Fibroblast of lung (primary cell): ENCODE data around the gene PDE10A. TPM values are rescaled to one million over a fixed set of nuclear protein-coding genes. Genes with fewer than 3 reads are reported as not detected.

ENCODE experiments used
- DNase-seq, 2 donors: peaks; one replicate each; pipeline versions ENCODE4 v3.0.0 to v3.0.0-alpha.2; 2010; ENCODE audit warnings: low read depth in 2 of 2
- H2AFZ ChIP-seq: 2 replicates; pipeline ENCODE4 v1.5.1; 2012; ENCODE audit warnings: low read length, control low read depth, inconsistent platforms
- H3K27ac ChIP-seq: 2 replicates; pipeline ENCODE4 v1.5.1; 2011; ENCODE audit warnings: low read length, control low read depth; ENCODE audit not compliant: insufficient read depth
- H3K27me3 ChIP-seq: 2 replicates; pipeline ENCODE4 v1.5.1; 2011; ENCODE audit warnings: mild to moderate bottlenecking, low read length; ENCODE audit not compliant: control insufficient read depth, insufficient read depth
- H3K36me3 ChIP-seq: 2 replicates; pipeline ENCODE4 v1.5.1; 2011; ENCODE audit warnings: low read length; ENCODE audit not compliant: control insufficient read depth, insufficient read depth
- H3K4me1 ChIP-seq: 2 replicates; pipeline ENCODE4 v1.5.1; 2011; ENCODE audit warnings: low read length; ENCODE audit not compliant: control insufficient read depth, insufficient read depth; ENCODE audit errors: extremely low read depth
- H3K4me2 ChIP-seq: 2 replicates; pipeline ENCODE4 v1.5.1; 2011; ENCODE audit warnings: low read length, control low read depth; ENCODE audit not compliant: insufficient read depth; ENCODE audit errors: extremely low read depth
- H3K4me3 ChIP-seq, 4 experiments: fragments of 200-600 bp in 1 of 4; sonication (generic) in 1 of 4; replicated peaks in 1 of 4; 2 replicates each; pipeline ENCODE4 v1.5.1; 2011 to 2016; ENCODE audit warnings: low read length in 4 of 4, low read depth in 3 of 4, mild to moderate bottlenecking in 3 of 4, control low read depth in 2 of 4, inconsistent platforms in 1 of 4, mixed read lengths in 1 of 4; ENCODE audit not compliant: insufficient read depth in 1 of 4; ENCODE audit errors: control extremely low read depth in 1 of 4
- H3K79me2 ChIP-seq: 2 replicates; pipeline ENCODE4 v1.5.1; 2012; ENCODE audit warnings: mild to moderate bottlenecking, low read length, inconsistent platforms; ENCODE audit not compliant: control insufficient read depth, insufficient read depth
- H3K9ac ChIP-seq: 2 replicates; pipeline ENCODE4 v1.5.1; 2011; ENCODE audit warnings: mild to moderate bottlenecking, low read length, control low read depth; ENCODE audit not compliant: insufficient read depth
- H3K9me3 ChIP-seq: 2 replicates; pipeline ENCODE4 v1.5.1; 2012; ENCODE audit warnings: low read depth, low read length; ENCODE audit not compliant: control insufficient read depth, insufficient read depth
- H4K20me1 ChIP-seq: 2 replicates; pipeline ENCODE4 v1.5.1; 2011; ENCODE audit warnings: low read length; ENCODE audit not compliant: control insufficient read depth, insufficient read depth; ENCODE audit errors: extremely low read depth
- CTCF ChIP-seq, 2 donors: IDR thresholded peaks in 1 of 2; conservative IDR thresholded peaks in 1 of 2; 1 replicate in 1 of 2; 2 replicates in 1 of 2; pipeline ENCODE4 v1.5.1; 2011 to 2012; ENCODE audit warnings: low read length in 2 of 2, control low read depth in 1 of 2, inconsistent platforms in 1 of 2, low read depth in 1 of 2, mild to moderate bottlenecking in 1 of 2
- EZH2 ChIP-seq: IDR thresholded peaks from 2 replicates; pipeline ENCODE4 v1.5.1; 2012; ENCODE audit warnings: low read length, control low read depth, mild to moderate bottlenecking; ENCODE audit errors: missing control alignments
- polyA plus RNA-seq, 2 donors: library from polyadenylated mRNA; depleted of rRNA in 1 of 2; stranded (reverse) in 1 of 2; unstranded in 1 of 2; fragments of >200 nt; gene quantifications; 2 replicates each; pipeline ENCODE4 v1.2.1, GENCODE V29; 2011 to 2012; ENCODE audit warnings: missing spikeins in 1 of 2
- total RNA-seq: library from RNA; depleted of rRNA; stranded (reverse); fragments of >200 nt; gene quantifications from 2 replicates; pipeline ENCODE4 v1.2.1, GENCODE V29; 2014

PDE10A gene
- total and polyA plus RNA-seq, 2 donors (not counting 1 experiment from before 2014, with no cell fraction given) = under 0.01 to 0.19 TPM

- no peak for DNase-seq
- Histone ChIP-seq H3K36me3 (no peaks in the 10 kb centered on the region), H3K4me3 (no peak overlapping the region), H3K27me3 (no peaks in the 10 kb centered on the region), H3K9me3 (no peaks in the 10 kb centered on the region), H3K4me1 (no peaks in the 10 kb centered on the region), H2AFZ (no peak overlapping the region), H4K20me1 (no peaks in the 10 kb centered on the region), H3K4me2 (no peak overlapping the region), H3K27ac (no peak overlapping the region), H3K9ac (no peak overlapping the region), H3K79me2 (no peaks in the 10 kb centered on the region)
- no peak for TF ChIP-seq EZH2
- no peak for TF ChIP-seq CTCF (conservative IDR thresholded peaks at IDR 0.05 in 1 of 2, IDR thresholded peaks at IDR 0.05 in 1 of 2; ENCODE audit: low read depth in 1 of 2, low read length in 2 of 2)
These were observed 215.9 kb downstream of the PDE10A start for GRCh38 chr6:165447141-165447540.

- DNase-seq = no peak
- H3K79me2 ChIP-seq = no peaks in the 10 kb centered on the region
- H3K9me3 ChIP-seq = no peaks in the 10 kb centered on the region
- H3K4me1 ChIP-seq = no peaks in the 10 kb centered on the region
- TF ChIP-seq EZH2 = no peak
- TF ChIP-seq CTCF (conservative IDR thresholded peaks at IDR 0.05 in 1 of 2, IDR thresholded peaks at IDR 0.05 in 1 of 2; ENCODE audit: low read depth in 1 of 2, low read length in 2 of 2) = no peak
- no peak overlapping the region for H3K27ac ChIP-seq
- no peak overlapping the region for H3K9ac ChIP-seq
- H3K4me2 ChIP-seq = no peak overlapping the region
- no peaks in the 10 kb centered on the region for H4K20me1 ChIP-seq
- H3K27me3 ChIP-seq = no peaks in the 10 kb centered on the region
- H2AFZ ChIP-seq = no peak overlapping the region
- no peak overlapping the region for H3K4me3 ChIP-seq
- H3K36me3 ChIP-seq = no peaks in the 10 kb centered on the region
These were observed 216.7 kb downstream of the PDE10A start for GRCh38 chr6:165446331-165446730.

GRCh38 chr6:165443462-165443861 is 219.6 kb downstream of the PDE10A start:
- Histone ChIP-seq H3K27ac (no peak overlapping the region), H3K27me3 (no peaks in the 10 kb centered on the region), H3K4me2 (no peak overlapping the region), H3K4me1 (no peaks in the 10 kb centered on the region), H3K79me2 (no peaks in the 10 kb centered on the region), H3K4me3 (no peak overlapping the region), H3K36me3 (no peaks in the 10 kb centered on the region), H4K20me1 (no peaks in the 10 kb centered on the region), H2AFZ (no peak overlapping the region), H3K9ac (no peak overlapping the region), H3K9me3 (no peaks in the 10 kb centered on the region)
- DNase-seq = no peak
- no peak for TF ChIP-seq EZH2
- no peak for TF ChIP-seq CTCF (conservative IDR thresholded peaks at IDR 0.05 in 1 of 2, IDR thresholded peaks at IDR 0.05 in 1 of 2; ENCODE audit: low read depth in 1 of 2, low read length in 2 of 2)
